Liver (tissue), 9 donors: Measurements from ENCODE around the gene MANBA. TPM values are rescaled to one million over a fixed set of nuclear protein-coding genes. Genes with fewer than 3 reads are reported as not detected.

ENCODE experiments used
- DNase-seq: peaks from one replicate; pipeline ENCODE4 v3.0.0-alpha.2; 2017; ENCODE audit warnings: low spot score
- H3K27ac ChIP-seq, 2 donors: one replicate each; pipeline ENCODE4 v1.7.0; 2013; ENCODE audit warnings: inconsistent platforms in 2 of 2, low read length in 2 of 2, control low read depth in 1 of 2, low read depth in 1 of 2, mild to moderate bottlenecking in 1 of 2
- H3K27me3 ChIP-seq, 4 donors: one replicate each; pipeline versions ENCODE4 v1.6.1 to v1.7.0; 2013; ENCODE audit warnings: low read length in 3 of 4, inconsistent platforms in 1 of 4, mild to moderate bottlenecking in 1 of 4, moderate library complexity in 1 of 4; ENCODE audit not compliant: control insufficient read depth in 4 of 4, insufficient read depth in 4 of 4
- H3K36me3 ChIP-seq, 4 donors: one replicate each; pipeline versions ENCODE4 v1.6.1 to v1.7.0; 2013; ENCODE audit warnings: low read length in 3 of 4, mild to moderate bottlenecking in 3 of 4, low read depth in 1 of 4, moderate library complexity in 1 of 4; ENCODE audit not compliant: control insufficient read depth in 4 of 4, insufficient read depth in 3 of 4
- H3K4me1 ChIP-seq, 4 donors: one replicate each; pipeline versions ENCODE4 v1.6.1 to v1.7.0; 2013; ENCODE audit warnings: low read length in 3 of 4, mild to moderate bottlenecking in 3 of 4, moderate library complexity in 1 of 4; ENCODE audit not compliant: control insufficient read depth in 4 of 4, insufficient read depth in 4 of 4
- H3K4me3 ChIP-seq, 3 donors: one replicate each; pipeline versions ENCODE4 v1.6.1 to v1.7.0; 2013; ENCODE audit warnings: low read length in 3 of 3, control low read depth in 1 of 3, low read depth in 1 of 3, mild to moderate bottlenecking in 1 of 3
- H3K9ac ChIP-seq, 2 donors: one replicate each; pipeline ENCODE4 v1.7.0; 2013; ENCODE audit warnings: low read length in 2 of 2, mild to moderate bottlenecking in 2 of 2, moderate library complexity in 2 of 2, control low read depth in 1 of 2, low read depth in 1 of 2
- H3K9me3 ChIP-seq, 4 donors: one replicate each; pipeline versions ENCODE4 v1.6.1 to v1.7.0; 2013; ENCODE audit warnings: low read length in 3 of 4; ENCODE audit not compliant: control insufficient read depth in 4 of 4
- ATF3 ChIP-seq: IDR thresholded peaks from 2 replicates; pipeline ENCODE4 v1.6.1; 2016; ENCODE audit warnings: antibody characterized with exemption
- EGR1 ChIP-seq, 2 donors: IDR thresholded peaks; 2 replicates each; pipeline ENCODE4 v1.6.1; 2016 to 2018; ENCODE audit warnings: antibody characterized with exemption in 2 of 2, low read depth in 2 of 2
- FOXA1 ChIP-seq: IDR thresholded peaks from 2 replicates; pipeline ENCODE4 v1.6.1; 2016; ENCODE audit warnings: antibody characterized with exemption
- HNF4A ChIP-seq, 2 donors: conservative IDR thresholded peaks; 2 replicates each; pipeline ENCODE4 v1.6.1; 2016; ENCODE audit warnings: antibody characterized with exemption in 2 of 2, mild to moderate bottlenecking in 2 of 2
- HNF4G ChIP-seq: IDR thresholded peaks from 2 replicates; pipeline ENCODE4 v1.6.1; 2016; ENCODE audit warnings: antibody characterized with exemption
- NR2F2 ChIP-seq: IDR thresholded peaks from 2 replicates; pipeline ENCODE4 v1.6.1; 2016; ENCODE audit warnings: antibody characterized with exemption
- RAD21 ChIP-seq, 2 donors: IDR thresholded peaks; 2 replicates each; pipeline ENCODE4 v1.6.1; 2016; ENCODE audit warnings: antibody characterized with exemption in 2 of 2, mild to moderate bottlenecking in 2 of 2
- REST ChIP-seq: IDR thresholded peaks from 2 replicates; pipeline ENCODE4 v1.6.1; 2016; ENCODE audit warnings: antibody characterized with exemption, mild to moderate bottlenecking
- SP1 ChIP-seq: IDR thresholded peaks from 2 replicates; pipeline ENCODE4 v1.6.1; 2018; ENCODE audit warnings: antibody characterized with exemption, mild to moderate bottlenecking
- TAF1 ChIP-seq: conservative IDR thresholded peaks from 2 replicates; pipeline ENCODE4 v1.6.1; 2016; ENCODE audit warnings: antibody characterized with exemption, mild to moderate bottlenecking
- YY1 ChIP-seq: IDR thresholded peaks from 2 replicates; pipeline ENCODE4 v1.6.1; 2016; ENCODE audit warnings: antibody characterized with exemption, mild to moderate bottlenecking
- WGBS: extraction: QIAGEN DNeasy Blood & Tissue Kit; methylation state at CpG from one replicate; pipeline ENCODE4 v1.1.7; 2013; 5-methylcytosine and 5-hydroxymethylcytosine counted together
- polyA plus RNA-seq, 2 donors: library from polyadenylated mRNA; stranded (reverse) in 1 of 2; unstranded in 1 of 2; fragments of 200-250 nt in 1 of 2; fragments of >200 nt in 1 of 2; fragmentation: Nextera tagmentation in 1 of 2; extraction: Ambion mirVana in 1 of 2; gene quantifications; one replicate each; pipeline versions ENCODE4 v1.2.1 to v1.2.3, GENCODE V29; 2013 to 2015
- total RNA-seq, 2 donors: library from RNA; depleted of rRNA; stranded (reverse); fragments of >200 nt; gene quantifications; one replicate each; pipeline ENCODE4 v1.2.3, GENCODE V29; 2014
- TF ChIP-seq, protein P1 (sequence below): IDR thresholded peaks from 2 replicates; pipeline ENCODE4 v1.6.1; 2016; ENCODE audit warnings: antibody characterized with exemption
- TF ChIP-seq, protein P2 (sequence below): fragments of 150-350 bp; IDR thresholded peaks from 2 replicates; pipeline ENCODE4 v1.5.1; 2017; ENCODE audit warnings: improper control_type of control experiment, low read depth, low read length; ENCODE audit not compliant: missing input control
- donor health status: healthy.
- donor health status: healthy.
- donor health status: healthy.
- donor health status: healthy.
- donor health status: healthy.

MANBA gene
- total and polyA plus RNA-seq, 4 donors, result 7.1 to 24.2 (median 15.5) TPM

- no peak overlapping the region for H3K4me3 ChIP-seq
- H3K9ac ChIP-seq, result no peak overlapping the region
- no peaks in the 10 kb centered on the region for H3K9me3 ChIP-seq
- no peak for DNase-seq
- peaks cover 0 to under 1% (median 0%) of the 10 kb centered on the region in 4 donors for H3K4me1 ChIP-seq
- no peak for TF ChIP-seq RAD21 (IDR thresholded peaks at IDR 0.05)
- TF ChIP-seq, protein P1, sequence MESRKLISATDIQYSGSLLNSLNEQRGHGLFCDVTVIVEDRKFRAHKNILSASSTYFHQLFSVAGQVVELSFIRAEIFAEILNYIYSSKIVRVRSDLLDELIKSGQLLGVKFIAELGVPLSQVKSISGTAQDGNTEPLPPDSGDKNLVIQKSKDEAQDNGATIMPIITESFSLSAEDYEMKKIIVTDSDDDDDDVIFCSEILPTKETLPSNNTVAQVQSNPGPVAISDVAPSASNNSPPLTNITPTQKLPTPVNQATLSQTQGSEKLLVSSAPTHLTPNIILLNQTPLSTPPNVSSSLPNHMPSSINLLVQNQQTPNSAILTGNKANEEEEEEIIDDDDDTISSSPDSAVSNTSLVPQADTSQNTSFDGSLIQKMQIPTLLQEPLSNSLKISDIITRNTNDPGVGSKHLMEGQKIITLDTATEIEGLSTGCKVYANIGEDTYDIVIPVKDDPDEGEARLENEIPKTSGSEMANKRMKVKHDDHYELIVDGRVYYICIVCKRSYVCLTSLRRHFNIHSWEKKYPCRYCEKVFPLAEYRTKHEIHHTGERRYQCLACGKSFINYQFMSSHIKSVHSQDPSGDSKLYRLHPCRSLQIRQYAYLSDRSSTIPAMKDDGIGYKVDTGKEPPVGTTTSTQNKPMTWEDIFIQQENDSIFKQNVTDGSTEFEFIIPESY, result no peak
- no peak for TF ChIP-seq ATF3
- no peak for TF ChIP-seq REST
- peak in 1 of 2 donors; percentile 63 for TF ChIP-seq HNF4A (conservative IDR thresholded peaks at IDR 0.05)
- H3K27ac ChIP-seq, result no peak overlapping the region
- H3K27me3 ChIP-seq, result no peaks in the 10 kb centered on the region
- WGBS, result 44% methylated on average over 6 of the region's 6 CpGs
- peaks cover 0 to 9% (median 5%) of the 10 kb centered on the region in 4 donors for H3K36me3 ChIP-seq
Measured at GRCh38 chr4:102633100-102633499, 127.7 kb downstream of the MANBA start.

DNA sequence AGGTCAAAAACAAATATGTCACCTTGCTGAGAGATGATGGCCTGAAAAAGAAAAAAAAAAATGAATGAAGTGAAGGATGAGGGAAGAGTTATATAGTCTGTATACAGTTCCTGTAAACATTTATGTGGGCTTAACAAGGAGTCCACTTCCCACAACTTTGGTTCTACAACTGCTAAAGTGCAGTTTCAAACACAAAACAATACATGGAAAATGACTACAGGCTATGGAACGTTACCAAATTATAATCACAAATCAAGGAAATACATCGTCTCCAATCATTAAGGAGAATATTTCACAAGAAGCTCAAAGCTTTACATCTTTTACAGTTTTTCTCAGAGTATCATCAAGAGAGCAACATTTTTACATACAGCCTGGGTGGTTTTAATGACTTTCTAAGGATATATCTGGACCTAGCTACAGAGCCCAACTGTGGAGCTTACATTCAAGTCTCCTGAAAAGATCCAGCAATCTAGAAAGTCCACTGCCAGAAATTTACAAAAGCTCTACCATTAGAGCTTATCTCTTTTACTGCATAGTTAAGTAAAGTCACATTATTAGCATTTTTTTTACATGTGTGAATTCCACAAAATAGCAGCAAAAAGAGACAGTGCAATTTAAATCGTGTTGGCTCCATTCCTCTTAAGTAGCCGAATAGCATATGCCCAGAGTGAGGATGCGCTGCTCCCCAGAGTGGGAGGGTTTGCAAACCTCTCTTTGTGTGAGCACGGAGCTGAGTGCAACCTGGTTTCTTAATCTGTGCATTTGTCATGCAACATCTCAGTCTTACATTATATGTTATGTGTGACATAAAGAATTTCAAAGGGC, 128.3 kb downstream of the MANBA start:
- H3K27ac ChIP-seq, result no peak overlapping the region
- H3K4me3 ChIP-seq, result no peak overlapping the region
- WGBS, result 71% methylated on average over 6 of the region's 6 CpGs
- no peak overlapping the region for H3K9ac ChIP-seq
- peaks cover 0 to 9% (median 4%) of the 10 kb centered on the region in 4 donors for H3K36me3 ChIP-seq
- TF ChIP-seq RAD21 (IDR thresholded peaks at IDR 0.05) (no peak), FOXA1 (no peak), NR2F2 (no peak), EGR1 (IDR thresholded peaks at IDR 0.05; ENCODE audit: low read depth in 2 of 2) (no peak), HNF4A (conservative IDR thresholded peaks at IDR 0.05) (no peak), SP1 (no peak), REST (no peak), ATF3 (no peak), HNF4G (no peak), YY1 (no peak), TAF1 (no peak)
- TF ChIP-seq, protein P1, result no peak
- TF ChIP-seq, protein P2, sequence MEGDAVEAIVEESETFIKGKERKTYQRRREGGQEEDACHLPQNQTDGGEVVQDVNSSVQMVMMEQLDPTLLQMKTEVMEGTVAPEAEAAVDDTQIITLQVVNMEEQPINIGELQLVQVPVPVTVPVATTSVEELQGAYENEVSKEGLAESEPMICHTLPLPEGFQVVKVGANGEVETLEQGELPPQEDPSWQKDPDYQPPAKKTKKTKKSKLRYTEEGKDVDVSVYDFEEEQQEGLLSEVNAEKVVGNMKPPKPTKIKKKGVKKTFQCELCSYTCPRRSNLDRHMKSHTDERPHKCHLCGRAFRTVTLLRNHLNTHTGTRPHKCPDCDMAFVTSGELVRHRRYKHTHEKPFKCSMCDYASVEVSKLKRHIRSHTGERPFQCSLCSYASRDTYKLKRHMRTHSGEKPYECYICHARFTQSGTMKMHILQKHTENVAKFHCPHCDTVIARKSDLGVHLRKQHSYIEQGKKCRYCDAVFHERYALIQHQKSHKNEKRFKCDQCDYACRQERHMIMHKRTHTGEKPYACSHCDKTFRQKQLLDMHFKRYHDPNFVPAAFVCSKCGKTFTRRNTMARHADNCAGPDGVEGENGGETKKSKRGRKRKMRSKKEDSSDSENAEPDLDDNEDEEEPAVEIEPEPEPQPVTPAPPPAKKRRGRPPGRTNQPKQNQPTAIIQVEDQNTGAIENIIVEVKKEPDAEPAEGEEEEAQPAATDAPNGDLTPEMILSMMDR, result no peak
- H3K9me3 ChIP-seq, result no peaks in the 10 kb centered on the region
- peaks cover 0 to 3% (median 0%) of the 10 kb centered on the region in 4 donors for H3K4me1 ChIP-seq
- no peaks in the 10 kb centered on the region for H3K27me3 ChIP-seq
- DNase-seq, result no peak
